ENCODE data around the gene CARS2. TPM values are rescaled to one million over a fixed set of nuclear protein-coding genes. Genes with fewer than 3 reads are reported as not detected.

Gene CARS2
- total and polyA plus RNA-seq, 2 of the 8 experiments (the other 6 are each of a cell fraction or from before 2014, with no cell fraction given) = 47.7 to 55.9 TPM

- H3K27ac ChIP-seq (ENCODE audit: low read depth, low read length) = no peak overlapping the region
- H3K36me3 ChIP-seq (ENCODE audit: control insufficient read depth in 2 of 4, insufficient read depth in 4 of 4, low read length in 3 of 4) = no peaks in the 10 kb centered on the region
- H3K4me1 ChIP-seq (replicated peaks in 1 of 4; ENCODE audit: control insufficient read depth in 3 of 4, insufficient read depth in 4 of 4, low read length in 3 of 4) = no peaks in the 10 kb centered on the region
- H2AFZ ChIP-seq (ENCODE audit: low read length) = no peak overlapping the region
- no peak overlapping the region for H3K9ac ChIP-seq (replicated peaks in 1 of 4; ENCODE audit: extremely low read depth in 1 of 4, low read depth in 3 of 4, low read length in 3 of 4)
- no peaks in the 10 kb centered on the region for H3K79me2 ChIP-seq (ENCODE audit: control insufficient read depth in 1 of 2, insufficient read depth in 2 of 2, low read length in 2 of 2)
- H3K4me3 ChIP-seq (ENCODE audit: extremely low read depth in 1 of 4, insufficient read depth in 2 of 4, low read depth in 3 of 4, low read length in 4 of 4) = no peak overlapping the region
- H4K5ac ChIP-seq (ENCODE audit: insufficient read length, low read depth, low read length) = no peak overlapping the region
- H2BK20ac ChIP-seq (ENCODE audit: low read length) = no peak overlapping the region
- no peaks in the 10 kb centered on the region for H3K27me3 ChIP-seq (replicated peaks in 1 of 4; ENCODE audit: control insufficient read depth in 3 of 4, extremely low read depth in 1 of 4, insufficient read depth in 3 of 4, low read length in 3 of 4)
- no peak overlapping the region for H3K4ac ChIP-seq (replicated peaks; ENCODE audit: insufficient read length, low read depth, low read length)
- ChIA-PET CTCF (ENCODE audit: partially characterized antibody) (interaction anchor here (0.9 kb wide), 1 partner anchor 11 kb away, joined by 3 read pairs; no protein-coding TSS in a partner anchor), POLR2A (ENCODE audit: partially characterized antibody) (interaction anchor here (2.5 kb wide), 1 partner anchor 15 kb away, joined by 6 read pairs; the partner anchor contains the start of gene NAXD)
- no peak overlapping the region for H3K23ac ChIP-seq (ENCODE audit: insufficient read length)
- TF ChIP-seq SIN3A (conservative IDR thresholded peaks at IDR 0.05 in 1 of 2, IDR thresholded peaks at IDR 0.05 in 1 of 2; ENCODE audit: low read depth in 1 of 2, low read length in 2 of 2) (no peak), MAFK (IDR thresholded peaks at IDR 0.05; ENCODE audit: low read depth, low read length) (no peak), SRF (IDR thresholded peaks at IDR 0.05; ENCODE audit: low read depth, low read length) (no peak), YY1 (IDR thresholded peaks at IDR 0.05; ENCODE audit: low read depth, low read length) (no peak)
- H3K9me3 ChIP-seq (ENCODE audit: insufficient read depth in 2 of 2, low read depth in 1 of 2, low read length in 1 of 2) = peaks cover 0 to 2% of the 10 kb centered on the region in 2 experiments; a peak in 1 of 4 replicates
- H3K14ac ChIP-seq (ENCODE audit: insufficient read length) = no peak overlapping the region
- no peaks in the 10 kb centered on the region for H3K79me1 ChIP-seq (ENCODE audit: low read depth, low read length)
- H3K56ac ChIP-seq (replicated peaks; ENCODE audit: insufficient read length, low read depth, low read length) = no peak overlapping the region
- H3K18ac ChIP-seq (ENCODE audit: extremely low read depth, low read length) = no peak overlapping the region
- DNase-seq (ENCODE audit: low read depth in 1 of 2, low spot score in 2 of 2) = no peak
- no peak overlapping the region for H3K4me2 ChIP-seq (ENCODE audit: insufficient read depth in 1 of 2, low read depth in 2 of 2, low read length in 2 of 2)
- no peak overlapping the region for H2BK5ac ChIP-seq (ENCODE audit: low read depth, low read length)
- no peak overlapping the region for H4K91ac ChIP-seq (replicated peaks; ENCODE audit: insufficient read length, low read length)
- no peak overlapping the region for H2BK120ac ChIP-seq (replicated peaks; ENCODE audit: low read depth, low read length)
- H4K20me1 ChIP-seq (replicated peaks in 1 of 2; ENCODE audit: control insufficient read depth in 1 of 2, insufficient read depth in 2 of 2, low read length in 2 of 2) = no peaks in the 10 kb centered on the region
- H3K23me2 ChIP-seq (ENCODE audit: low read depth, low read length) = no peaks in the 10 kb centered on the region
- H2BK15ac ChIP-seq (ENCODE audit: low read length) = no peak overlapping the region
- no peak overlapping the region for H4K8ac ChIP-seq (ENCODE audit: extremely low read depth, insufficient read depth, low read length)
- H2BK12ac ChIP-seq (ENCODE audit: low read depth, low read length) = no peak overlapping the region
- FAIRE-seq = no peak
- no peak overlapping the region for H2AK5ac ChIP-seq (ENCODE audit: low read depth, low read length)
- 80% methylated on average over 10 of the region's 10 CpGs; no CpG with 5 or more reads in 1 of the 2 experiments for WGBS, 2 experiments (ENCODE audit: extremely low coverage in 1 of 2, insufficient coverage in 1 of 2, insufficient read length in 1 of 2, insufficient replicate concordance in 2 of 2, low coverage in 1 of 2, low lambda C conversion rate in 2 of 2, missing lambda C conversion rate in 1 of 2)
These were observed 105.6 kb downstream of the CARS2 start for GRCh38 chr13:110600261-110600819.

All from H1 (cell line).